Measurements from ENCODE around the gene ERN1.
"Not testable (repeated sequence)": the region's sequence is repeated elsewhere in the genome, so short reads cannot be mapped to it uniquely, and the experiment has no call there.

ERN1 gene

GRCh38 chr17:64134216-64134970 is 4.4 kb upstream of the ERN1 start:
- no peak for DNase-seq (ENCODE audit: low read depth)

GRCh38 chr17:64133546-64134215 is 3.7 kb upstream of the ERN1 start:
- no peak for DNase-seq (ENCODE audit: low read depth)

- no peak for DNase-seq (ENCODE audit: low read depth)
Measured at GRCh38 chr17:64131606-64132270, 1.8 kb upstream of the ERN1 start.

- DNase-seq (ENCODE audit: low read depth), result peak; percentile 25
Measured at GRCh38 chr17:64130559-64131001, 636 bp upstream of the ERN1 start.

GRCh38 chr17:64129515-64129764 is 504 bp downstream of the ERN1 start:
- no peak for DNase-seq (ENCODE audit: low read depth)

GRCh38 chr17:64128787-64129514 is 993 bp downstream of the ERN1 start:
- DNase-seq (ENCODE audit: low read depth), result no peak

GRCh38 chr17:64126918-64127317 is 3.0 kb downstream of the ERN1 start:
- no peak for DNase-seq (ENCODE audit: low read depth)

GRCh38 chr17:64125937-64126336 is 4.0 kb downstream of the ERN1 start:
- no peak for DNase-seq (ENCODE audit: low read depth)

- DNase-seq (ENCODE audit: low read depth), result no peak
Measured at GRCh38 chr17:64124609-64125008, 5.3 kb downstream of the ERN1 start.

GRCh38 chr17:64123114-64123513 is 6.8 kb downstream of the ERN1 start:
- DNase-seq (ENCODE audit: low read depth), result no peak

- DNase-seq (ENCODE audit: low read depth), result not testable (repeated sequence)
Measured at GRCh38 chr17:64120972-64121786, 8.8 kb downstream of the ERN1 start.

- DNase-seq (ENCODE audit: low read depth), result no peak
Measured at GRCh38 chr17:64120159-64120810, 9.7 kb downstream of the ERN1 start.

- no peak for DNase-seq (ENCODE audit: low read depth)
Measured at GRCh38 chr17:64117981-64118979, 11.7 kb downstream of the ERN1 start.

GRCh38 chr17:64115822-64116534 is 14.0 kb downstream of the ERN1 start:
- no peak for DNase-seq (ENCODE audit: low read depth)

- no peak for DNase-seq (ENCODE audit: low read depth)
Measured at GRCh38 chr17:64115043-64115698, 14.8 kb downstream of the ERN1 start.

- DNase-seq (ENCODE audit: low read depth), result no peak
Measured at GRCh38 chr17:64113006-64113405, 16.9 kb downstream of the ERN1 start.

GRCh38 chr17:64111831-64112230 is 18.1 kb downstream of the ERN1 start:
- DNase-seq (ENCODE audit: low read depth), result no peak

- DNase-seq (ENCODE audit: low read depth), result no peak
Measured at GRCh38 chr17:64110379-64111152, 19.4 kb downstream of the ERN1 start.

Data from stimulated activated CD8-positive, alpha-beta memory T cell treated with anti-CD3 and anti-CD28 coated beads, Interleukin-12 subunit alpha, Interleukin-12 subunit beta, amount 100 ng/mL, for 4 hours (primary cell).